HEK293 (cell line): ENCODE measurements around the gene UGT1A7.

Source experiments
- CTCF ChIA-PET: fragments of 350-600 bp; formaldehyde crosslinking; extraction: SDS; loops from one replicate; lab custom pipeline; 2021; ENCODE audit warnings: antibody characterized with exemption; lab: Yijun Ruan, JAX
- POLR2A ChIA-PET: fragments of 300-600 bp; formaldehyde crosslinking; extraction: SDS; loops from one replicate; lab custom pipeline; 2020; ENCODE audit warnings: antibody characterized with exemption, inconsistent platforms; lab: Yijun Ruan, JAX
- H3K27ac ChIP-seq: fragments of 200-500 bp; sonication (Bioruptor generic); 2 replicates; pipeline ENCODE4 v1.5.1; 2014; ENCODE audit warnings: low read depth, low read length, control low read depth, inconsistent platforms; ENCODE audit errors: extremely low read depth
- H3K36me3 ChIP-seq, 2 experiments: fragments of 200-500 bp in 1 of 2; sonication (Bioruptor generic) in 1 of 2; 1 replicate in 1 of 2; 2 replicates in 1 of 2; pipeline ENCODE4 v1.5.1; 2014 to 2017; ENCODE audit warnings: inconsistent platforms in 2 of 2, low read length in 2 of 2; ENCODE audit not compliant: control insufficient read depth in 2 of 2, insufficient read depth in 1 of 2
- H3K4me1 ChIP-seq: fragments of 200-500 bp; sonication (Bioruptor generic); 2 replicates; pipeline ENCODE4 v1.5.1; 2014; ENCODE audit warnings: mild to moderate bottlenecking, low read length, inconsistent platforms; ENCODE audit not compliant: control insufficient read depth, insufficient read depth
- H3K4me3 ChIP-seq: 2 replicates; pipeline ENCODE4 v1.5.1; 2011; ENCODE audit warnings: low read depth, mild to moderate bottlenecking, control low read depth, low read length, moderate library complexity
- H3K9me3 ChIP-seq: fragments of 200-500 bp; sonication (Bioruptor generic); 2 replicates; pipeline ENCODE4 v1.5.1; 2014; ENCODE audit warnings: low read depth, low read length, inconsistent platforms; ENCODE audit not compliant: control insufficient read depth, insufficient read depth
- BCL11A ChIP-seq: fragments of 450-650 bp; formaldehyde crosslinking; IDR thresholded peaks from 2 replicates; pipeline ENCODE4 v1.5.1; 2016; ENCODE audit warnings: low read depth, missing biosample characterization, missing genetic modification characterization
- EGR2 ChIP-seq: fragments of 450-650 bp; formaldehyde crosslinking; IDR thresholded peaks from 2 replicates; pipeline ENCODE4 v1.5.1; 2016; ENCODE audit warnings: low read depth, missing biosample characterization, missing genetic modification characterization
- GLIS1 ChIP-seq: fragments of 450-650 bp; formaldehyde crosslinking; IDR thresholded peaks from 2 replicates; pipeline ENCODE4 v1.5.1; 2016; ENCODE audit warnings: missing biosample characterization, missing genetic modification characterization
- IKZF3 ChIP-seq: fragments of 450-650 bp; IDR thresholded peaks from 2 replicates; pipeline ENCODE4 v1.5.0; 2018; ENCODE audit warnings: missing biosample characterization, mild to moderate bottlenecking, missing genetic modification characterization, moderate library complexity
- KLF1 ChIP-seq: fragments of 450-650 bp; formaldehyde crosslinking; IDR thresholded peaks from 2 replicates; pipeline ENCODE4 v1.5.1; 2016; ENCODE audit warnings: missing biosample characterization, missing genetic modification characterization
- OSR2 ChIP-seq: fragments of 450-650 bp; formaldehyde crosslinking; IDR thresholded peaks from 2 replicates; pipeline ENCODE4 v1.5.1; 2016; ENCODE audit warnings: missing biosample characterization, missing genetic modification characterization
- ZNF138 ChIP-seq: fragments of 450-650 bp; formaldehyde crosslinking; IDR thresholded peaks from 2 replicates; pipeline ENCODE4 v1.5.1; 2016; ENCODE audit warnings: missing biosample characterization, missing genetic modification characterization, borderline replicate concordance
- ZNF140 ChIP-seq: fragments of 450-650 bp; formaldehyde crosslinking; IDR thresholded peaks from 2 replicates; pipeline ENCODE4 v1.5.1; 2016; ENCODE audit warnings: missing biosample characterization, missing genetic modification characterization
- ZNF169 ChIP-seq: fragments of 450-650 bp; formaldehyde crosslinking; IDR thresholded peaks from 2 replicates; pipeline ENCODE4 v1.5.1; 2016; ENCODE audit warnings: missing biosample characterization, missing genetic modification characterization
- ZNF19 ChIP-seq: fragments of 450-650 bp; formaldehyde crosslinking; IDR thresholded peaks from 2 replicates; pipeline ENCODE4; 2016; ENCODE audit warnings: missing biosample characterization, missing genetic modification characterization, low read depth
- ZNF24 ChIP-seq: fragments of 450-650 bp; formaldehyde crosslinking; IDR thresholded peaks from 2 replicates; pipeline ENCODE4 v1.5.1; 2016; ENCODE audit warnings: missing biosample characterization, missing genetic modification characterization
- ZNF274 ChIP-seq, 2 experiments: fragments of 200-500 bp in 1 of 2; fragments of 450-650 bp in 1 of 2; sonication (Bioruptor generic) in 1 of 2; formaldehyde crosslinking in 1 of 2; IDR thresholded peaks; 2 replicates each; pipeline versions ENCODE4 v1.5.1 to v1.6.1; 2014 to 2016; ENCODE audit warnings: borderline replicate concordance in 1 of 2, inconsistent platforms in 1 of 2, low read length in 1 of 2, missing biosample characterization in 1 of 2, missing genetic modification characterization in 1 of 2
- ZNF423 ChIP-seq: fragments of 450-650 bp; formaldehyde crosslinking; IDR thresholded peaks from 2 replicates; pipeline ENCODE4 v1.5.1; 2016; ENCODE audit warnings: missing biosample characterization, missing genetic modification characterization
- ZNF510 ChIP-seq: fragments of 450-650 bp; formaldehyde crosslinking; IDR thresholded peaks from 2 replicates; pipeline ENCODE4 v1.5.1; 2018; ENCODE audit warnings: mild to moderate bottlenecking, missing genetic modification characterization, missing biosample characterization; ENCODE audit not compliant: insufficient replicate concordance
- ZNF529 ChIP-seq: fragments of 450-650 bp; formaldehyde crosslinking; IDR thresholded peaks from 2 replicates; pipeline ENCODE4 v1.5.1; 2017; ENCODE audit warnings: missing genetic modification characterization, missing biosample characterization; ENCODE audit not compliant: insufficient replicate concordance
- ZNF548 ChIP-seq: fragments of 450-650 bp; formaldehyde crosslinking; IDR thresholded peaks from 2 replicates; pipeline ENCODE4 v1.5.1; 2016; ENCODE audit warnings: missing biosample characterization, missing genetic modification characterization
- ZNF629 ChIP-seq: fragments of 450-650 bp; formaldehyde crosslinking; IDR thresholded peaks from 2 replicates; pipeline ENCODE4 v1.5.1; 2017; ENCODE audit warnings: missing biosample characterization, missing genetic modification characterization
- ZNF701 ChIP-seq: fragments of 450-650 bp; formaldehyde crosslinking; IDR thresholded peaks from 2 replicates; pipeline ENCODE4 v1.5.1; 2016; ENCODE audit warnings: missing biosample characterization, missing genetic modification characterization
- ZNF792 ChIP-seq: fragments of 450-650 bp; formaldehyde crosslinking; IDR thresholded peaks from 2 replicates; pipeline ENCODE4 v1.5.1; 2016; ENCODE audit warnings: missing biosample characterization, missing genetic modification characterization
- ZNF837 ChIP-seq: fragments of 450-650 bp; formaldehyde crosslinking; IDR thresholded peaks from 2 replicates; pipeline ENCODE4 v1.5.1; 2016; ENCODE audit warnings: missing biosample characterization, missing genetic modification characterization
- TF ChIP-seq, protein P1 (sequence below): fragments of 450-650 bp; formaldehyde crosslinking; IDR thresholded peaks from 2 replicates; pipeline ENCODE4 v1.5.1; 2016; ENCODE audit warnings: missing biosample characterization, missing genetic modification characterization
- TF ChIP-seq, protein P2 (sequence below): fragments of 450-650 bp; formaldehyde crosslinking; IDR thresholded peaks from 2 replicates; pipeline ENCODE4 v1.5.1; 2016; ENCODE audit warnings: missing biosample characterization, missing genetic modification characterization

Gene UGT1A7

GRCh38 chr2:233796254-233796653, 114.6 kb downstream of the UGT1A7 start:
- no peaks in the 10 kb centered on the region for H3K36me3 ChIP-seq
- no peaks in the 10 kb centered on the region for H3K9me3 ChIP-seq
- ChIA-PET POLR2A (no interaction called here), CTCF (interaction anchor here (1.2 kb wide), 1 partner anchor 11 kb away, joined by 3 read pairs; no protein-coding TSS in a partner anchor)
- TF ChIP-seq ZNF792 (tag by site-specific recombination) (no peak), ZNF169 (tag by site-specific recombination) (no peak), ZNF138 (no peak), ZNF274 (IDR thresholded peaks at IDR 0.05; ENCODE audit: low read length) (no peak), ZNF274 (tag by site-specific recombination; IDR thresholded peaks at IDR 0.05; ENCODE audit: borderline replicate concordance) (no peak), ZNF510 (tag by site-specific recombination) (no peak), ZNF423 (no peak), ZNF837 (tag by site-specific recombination) (no peak), KLF1 (tag by site-specific recombination) (no peak), ZNF140 (tag by site-specific recombination) (no peak), ZNF19 (tag by site-specific recombination) (no peak), EGR2 (tag by site-specific recombination) (no peak), GLIS1 (tag by site-specific recombination) (no peak), IKZF3 (tag by site-specific recombination) (no peak), ZNF24 (tag by site-specific recombination) (no peak)
- TF ChIP-seq, protein P1, sequence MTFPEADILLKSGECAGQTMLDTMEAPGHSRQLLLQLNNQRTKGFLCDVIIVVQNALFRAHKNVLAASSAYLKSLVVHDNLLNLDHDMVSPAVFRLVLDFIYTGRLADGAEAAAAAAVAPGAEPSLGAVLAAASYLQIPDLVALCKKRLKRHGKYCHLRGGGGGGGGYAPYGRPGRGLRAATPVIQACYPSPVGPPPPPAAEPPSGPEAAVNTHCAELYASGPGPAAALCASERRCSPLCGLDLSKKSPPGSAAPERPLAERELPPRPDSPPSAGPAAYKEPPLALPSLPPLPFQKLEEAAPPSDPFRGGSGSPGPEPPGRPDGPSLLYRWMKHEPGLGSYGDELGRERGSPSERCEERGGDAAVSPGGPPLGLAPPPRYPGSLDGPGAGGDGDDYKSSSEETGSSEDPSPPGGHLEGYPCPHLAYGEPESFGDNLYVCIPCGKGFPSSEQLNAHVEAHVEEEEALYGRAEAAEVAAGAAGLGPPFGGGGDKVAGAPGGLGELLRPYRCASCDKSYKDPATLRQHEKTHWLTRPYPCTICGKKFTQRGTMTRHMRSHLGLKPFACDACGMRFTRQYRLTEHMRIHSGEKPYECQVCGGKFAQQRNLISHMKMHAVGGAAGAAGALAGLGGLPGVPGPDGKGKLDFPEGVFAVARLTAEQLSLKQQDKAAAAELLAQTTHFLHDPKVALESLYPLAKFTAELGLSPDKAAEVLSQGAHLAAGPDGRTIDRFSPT (tag by site-specific recombination), result no peak
- TF ChIP-seq, protein P2, sequence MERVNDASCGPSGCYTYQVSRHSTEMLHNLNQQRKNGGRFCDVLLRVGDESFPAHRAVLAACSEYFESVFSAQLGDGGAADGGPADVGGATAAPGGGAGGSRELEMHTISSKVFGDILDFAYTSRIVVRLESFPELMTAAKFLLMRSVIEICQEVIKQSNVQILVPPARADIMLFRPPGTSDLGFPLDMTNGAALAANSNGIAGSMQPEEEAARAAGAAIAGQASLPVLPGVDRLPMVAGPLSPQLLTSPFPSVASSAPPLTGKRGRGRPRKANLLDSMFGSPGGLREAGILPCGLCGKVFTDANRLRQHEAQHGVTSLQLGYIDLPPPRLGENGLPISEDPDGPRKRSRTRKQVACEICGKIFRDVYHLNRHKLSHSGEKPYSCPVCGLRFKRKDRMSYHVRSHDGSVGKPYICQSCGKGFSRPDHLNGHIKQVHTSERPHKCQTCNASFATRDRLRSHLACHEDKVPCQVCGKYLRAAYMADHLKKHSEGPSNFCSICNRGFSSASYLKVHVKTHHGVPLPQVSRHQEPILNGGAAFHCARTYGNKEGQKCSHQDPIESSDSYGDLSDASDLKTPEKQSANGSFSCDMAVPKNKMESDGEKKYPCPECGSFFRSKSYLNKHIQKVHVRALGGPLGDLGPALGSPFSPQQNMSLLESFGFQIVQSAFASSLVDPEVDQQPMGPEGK (tag by site-specific recombination), result no peak
- H3K27ac ChIP-seq, result no peak overlapping the region
- H3K4me3 ChIP-seq, result no peak overlapping the region
- no peaks in the 10 kb centered on the region for H3K4me1 ChIP-seq

DNA sequence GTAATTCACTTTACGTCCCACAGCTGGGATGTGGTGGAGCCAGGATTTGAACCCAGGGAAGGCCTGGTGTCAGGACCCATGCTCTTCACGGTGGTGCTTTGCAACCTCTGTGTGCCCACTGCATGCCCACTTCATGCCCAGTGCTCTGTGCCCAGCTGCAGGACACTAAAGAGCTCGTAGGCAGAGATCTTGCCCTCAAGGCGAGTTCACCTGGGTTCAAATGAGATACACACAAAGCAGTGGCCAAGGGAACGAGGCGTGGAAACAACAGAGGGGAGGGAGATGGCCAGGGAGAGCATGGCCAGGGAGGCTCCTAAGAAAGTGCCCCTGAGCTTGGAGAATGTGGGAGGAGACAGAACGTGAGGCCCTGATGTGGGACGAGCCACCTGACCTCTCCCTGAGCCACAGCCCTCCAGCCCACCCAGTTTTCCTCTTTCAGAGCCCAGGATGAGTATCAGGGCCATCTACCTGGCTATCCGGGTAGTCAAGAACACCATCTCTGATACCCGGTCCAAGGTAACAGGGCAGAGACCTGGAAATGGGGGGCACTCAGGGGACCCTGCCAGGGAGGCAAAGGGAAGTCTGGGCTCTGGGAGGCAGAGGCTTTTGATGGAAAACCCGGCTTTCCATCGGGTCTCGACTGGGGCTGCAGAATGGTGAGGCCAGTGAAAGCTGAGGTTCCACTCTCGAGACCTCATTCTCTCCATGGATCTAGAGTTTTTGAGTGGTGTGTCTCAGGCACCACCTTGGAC, 116.8 kb downstream of the UGT1A7 start:
- Histone ChIP-seq H3K4me3 (no peak overlapping the region), H3K36me3 (no peaks in the 10 kb centered on the region), H3K27ac (no peak overlapping the region), H3K4me1 (no peaks in the 10 kb centered on the region), H3K9me3 (no peaks in the 10 kb centered on the region)
- POLR2A ChIA-PET, result no interaction called here
- CTCF ChIA-PET, result interaction anchor here (0.6 kb wide), 1 partner anchor 1164 kb away, joined by 3 read pairs; no protein-coding TSS in a partner anchor
- TF ChIP-seq ZNF548 (no peak), ZNF629 (tag by site-specific recombination) (no peak), OSR2 (tag by site-specific recombination) (no peak), ZNF529 (tag by site-specific recombination) (no peak), ZNF837 (tag by site-specific recombination) (no peak), BCL11A (tag by site-specific recombination) (no peak), ZNF701 (tag by site-specific recombination) (no peak)
